Measurements from ENCODE around the gene CEND1. TPM values are rescaled to one million over a fixed set of nuclear protein-coding genes. Genes with fewer than 3 reads are reported as not detected.

Gene CEND1
- total RNA-seq, 1 donor from 2014 or later = not detected

GRCh38 chr11:788009-788640 is 1.8 kb downstream of the CEND1 start:
- Mint-ChIP-seq H3K4me3 (ENCODE audit: unreplicated experiment) (no peak overlapping the region), H3K27me3 (ENCODE audit: unreplicated experiment) (peaks cover 14% of the 10 kb centered on the region), H3K9me3 (ENCODE audit: unreplicated experiment) (no peaks in the 10 kb centered on the region), H3K4me1 (ENCODE audit: unreplicated experiment) (peaks cover 5% of the 10 kb centered on the region), H3K36me3 (ENCODE audit: low read depth, unreplicated experiment) (peaks cover 3% of the 10 kb centered on the region), H3K27ac (ENCODE audit: unreplicated experiment) (no peak overlapping the region)
- TF ChIP-seq CTCF (IDR thresholded peaks at IDR 0.05; ENCODE audit: unreplicated experiment) = no peak
- DNase-seq (ENCODE audit: low spot score) = no peak

- peaks cover 13% of the 10 kb centered on the region for H3K27me3 Mint-ChIP-seq (ENCODE audit: unreplicated experiment)
- DNase-seq (ENCODE audit: low spot score) = no peak
- H3K4me1 Mint-ChIP-seq (ENCODE audit: unreplicated experiment) = peaks cover 5% of the 10 kb centered on the region
- no peak overlapping the region for H3K27ac Mint-ChIP-seq (ENCODE audit: unreplicated experiment)
- no peak for TF ChIP-seq CTCF (IDR thresholded peaks at IDR 0.05; ENCODE audit: unreplicated experiment)
- no peaks in the 10 kb centered on the region for H3K9me3 Mint-ChIP-seq (ENCODE audit: unreplicated experiment)
- H3K4me3 Mint-ChIP-seq (ENCODE audit: unreplicated experiment) = no peak overlapping the region
- H3K36me3 Mint-ChIP-seq (ENCODE audit: low read depth, unreplicated experiment) = peaks cover 3% of the 10 kb centered on the region
Measured at GRCh38 chr11:787084-787675, 2.7 kb downstream of the CEND1 start.

GRCh38 chr11:786235-787083 is 3.4 kb downstream of the CEND1 start:
- DNase-seq (ENCODE audit: low spot score) = no peak
- H3K27me3 Mint-ChIP-seq (ENCODE audit: unreplicated experiment) = peaks cover 11% of the 10 kb centered on the region
- H3K36me3 Mint-ChIP-seq (ENCODE audit: low read depth, unreplicated experiment) = peaks cover 3% of the 10 kb centered on the region
- H3K27ac Mint-ChIP-seq (ENCODE audit: unreplicated experiment) = no peak overlapping the region
- H3K4me1 Mint-ChIP-seq (ENCODE audit: unreplicated experiment) = peaks cover 5% of the 10 kb centered on the region
- H3K9me3 Mint-ChIP-seq (ENCODE audit: unreplicated experiment) = no peaks in the 10 kb centered on the region
- no peak overlapping the region for H3K4me3 Mint-ChIP-seq (ENCODE audit: unreplicated experiment)
- no peak for TF ChIP-seq CTCF (IDR thresholded peaks at IDR 0.05; ENCODE audit: unreplicated experiment)

- peak; percentile 84 for DNase-seq (ENCODE audit: low spot score)
- Mint-ChIP-seq H3K27me3 (ENCODE audit: unreplicated experiment) (peaks cover 8% of the 10 kb centered on the region), H3K27ac (ENCODE audit: unreplicated experiment) (no peak overlapping the region), H3K9me3 (ENCODE audit: unreplicated experiment) (no peaks in the 10 kb centered on the region), H3K36me3 (ENCODE audit: low read depth, unreplicated experiment) (peaks cover 6% of the 10 kb centered on the region), H3K4me1 (ENCODE audit: unreplicated experiment) (peaks cover 7% of the 10 kb centered on the region), H3K4me3 (ENCODE audit: unreplicated experiment) (peak overlapping the region; percentile 31)
- TF ChIP-seq CTCF (IDR thresholded peaks at IDR 0.05; ENCODE audit: unreplicated experiment) = peak; percentile 39
Measured at GRCh38 chr11:783581-784015, 6.3 kb downstream of the CEND1 start.

Data from endothelial cell (in vitro differentiated cells).